Measurements from ENCODE around the gene ORC5.

DNA sequence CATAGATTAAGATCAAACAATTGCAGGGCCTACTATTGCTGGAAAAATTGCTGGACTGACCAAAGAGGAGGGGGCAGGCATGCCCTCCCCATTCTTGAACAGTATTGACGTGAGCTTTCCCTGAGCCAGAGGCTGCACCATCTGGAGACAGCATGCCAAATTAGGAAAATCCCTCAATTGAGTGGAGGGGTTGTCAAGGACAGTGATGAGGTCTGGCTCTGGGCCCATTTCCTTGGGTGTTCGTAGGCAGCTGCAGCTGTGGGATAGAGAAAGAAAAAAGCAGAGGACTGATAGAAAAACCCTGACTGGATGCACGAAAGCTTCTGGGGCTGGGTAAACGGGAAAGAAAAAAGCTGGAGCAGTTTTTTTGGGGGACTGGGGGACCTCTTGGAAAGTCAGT is 22.8 kb upstream of the ORC5 start:
- no peak for TF ChIP-seq ELF4 (IDR thresholded peaks at IDR 0.05)
- no peak for TF ChIP-seq BHLHE40 (IDR thresholded peaks at IDR 0.05; ENCODE audit: borderline replicate concordance)
